Right forelimb (tissue), 1 donor: ENCODE data around the gene TEAD3.

ENCODE experiments used
- DNase-seq: peaks from one replicate; pipeline ENCODE4 v3.0.0-alpha.2; 2018

Gene TEAD3

GRCh38 chr6:35474131-35474941, 22.5 kb downstream of the TEAD3 start:
- no peak for DNase-seq

GRCh38 chr6:35473850-35474130, 23.1 kb downstream of the TEAD3 start:
- DNase-seq = no peak

DNA sequence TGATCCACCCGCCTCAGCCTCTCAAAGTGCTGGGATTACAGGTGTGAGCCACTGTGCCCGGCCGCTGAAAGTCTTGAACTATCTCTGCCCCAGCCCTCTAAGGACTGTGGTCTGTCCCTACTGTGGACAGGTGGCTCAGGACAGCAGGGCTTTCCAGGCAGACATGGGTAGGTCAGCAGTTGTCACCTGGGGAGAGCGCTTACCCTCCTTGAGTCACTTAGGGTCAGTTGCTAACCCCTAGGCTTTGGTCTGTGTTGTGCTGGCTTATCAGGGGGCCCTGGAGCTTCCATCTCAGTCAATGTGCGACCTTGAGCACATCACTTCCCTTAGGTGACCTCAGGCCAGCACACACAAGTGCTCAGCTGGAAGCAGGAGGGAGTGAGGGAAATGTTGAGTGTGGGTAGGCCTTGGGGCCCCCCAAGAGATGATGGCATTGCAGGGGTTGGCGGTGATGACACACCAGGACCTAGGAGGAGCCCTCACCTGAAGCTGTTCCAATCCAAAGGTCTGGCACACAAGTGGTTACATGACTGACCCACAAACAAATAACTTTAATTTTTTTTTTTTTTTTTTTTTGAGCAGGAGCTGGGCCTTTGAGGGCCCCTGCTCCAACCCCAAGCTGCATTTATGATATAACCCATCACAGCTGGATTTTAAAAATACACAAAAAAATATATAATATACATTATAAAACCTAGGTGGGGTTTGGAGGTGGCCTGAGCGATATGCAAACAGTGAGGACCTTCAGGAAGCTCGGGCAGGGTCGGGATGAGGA, 23.6 kb downstream of the TEAD3 start:
- no peak for DNase-seq

DNA sequence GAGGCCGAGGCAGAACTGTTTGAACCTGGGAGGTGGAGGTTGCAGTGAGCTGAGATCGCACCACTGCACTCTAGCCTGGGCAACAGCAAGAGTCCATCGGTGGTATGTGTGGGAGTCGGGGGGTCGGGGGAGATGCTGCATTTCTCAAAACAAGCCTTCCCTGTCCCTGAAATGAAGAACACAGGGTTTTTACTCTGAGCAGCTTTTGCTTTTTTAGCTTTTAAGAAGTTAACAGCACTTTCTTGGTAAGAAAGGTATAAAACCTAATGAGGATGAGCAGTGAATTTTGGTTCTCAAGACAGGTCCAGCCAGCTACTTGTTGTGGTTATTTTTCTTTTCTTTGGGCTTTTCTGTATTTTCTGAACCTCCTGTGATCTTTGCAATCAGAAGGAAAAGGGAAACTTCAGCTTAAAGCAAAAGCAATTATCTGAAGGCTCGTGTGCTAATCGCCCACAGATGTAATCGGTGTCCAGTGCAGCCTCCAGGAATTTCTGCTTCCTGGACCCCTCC, 25.0 kb downstream of the TEAD3 start:
- DNase-seq = no peak

DNA sequence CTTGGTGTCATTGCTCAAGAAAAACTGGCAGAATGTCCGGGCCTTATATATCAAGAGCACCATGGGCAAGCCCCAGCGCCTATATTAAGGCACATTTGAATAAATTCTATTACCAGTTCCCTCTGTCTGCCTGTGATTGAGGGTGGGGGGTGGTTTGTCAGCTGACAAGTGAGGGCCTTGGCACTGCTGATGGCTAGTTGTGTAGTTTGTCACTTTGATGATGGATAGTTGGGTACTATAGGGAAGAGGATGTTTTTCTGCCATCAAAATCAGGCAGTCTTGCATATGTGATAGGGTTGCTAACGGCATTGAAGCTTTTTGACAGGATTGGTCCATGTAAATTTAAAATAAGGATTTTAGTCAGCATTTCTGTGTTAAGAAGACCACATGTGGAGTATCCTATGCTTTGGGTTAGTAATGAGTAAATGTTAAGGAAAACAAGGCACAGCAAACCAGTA, 26.2 kb downstream of the TEAD3 start:
- DNase-seq = no peak

- no peak for DNase-seq
These were observed 26.9 kb downstream of the TEAD3 start for GRCh38 chr6:35469751-35470662.

- DNase-seq = no peak
These were observed 27.7 kb downstream of the TEAD3 start for GRCh38 chr6:35468980-35469750.

GRCh38 chr6:35468181-35468979, 28.5 kb downstream of the TEAD3 start, which contains the start of gene RPL10A:
TSS of gene RPL10A (plus strand) at chr6:35468401. CDS start at chr6:35468435, 34 bp downstream.
- DNase-seq = peak; percentile 95

- no peak for DNase-seq
These were observed 31.2 kb downstream of the TEAD3 start for GRCh38 chr6:35465646-35466045.

DNA sequence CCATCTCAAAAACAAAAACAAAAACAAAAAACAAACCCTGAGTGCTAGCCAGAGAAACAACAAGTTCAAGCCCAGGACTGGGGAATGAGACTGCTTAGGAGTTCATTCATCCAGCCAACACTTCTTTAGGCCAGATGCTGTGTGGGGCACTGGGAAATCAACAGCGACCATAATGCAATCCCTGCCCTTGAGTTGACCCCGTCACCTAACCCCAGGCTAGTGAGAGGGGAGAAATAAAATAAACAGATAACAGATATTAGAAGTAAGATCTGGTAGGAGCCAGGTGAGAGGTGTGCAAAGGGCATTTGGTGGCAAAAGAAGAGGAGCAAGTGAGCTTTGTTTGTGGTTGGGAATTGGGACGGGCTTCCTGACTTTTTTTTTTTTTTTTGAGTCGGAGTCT, 33.6 kb downstream of the TEAD3 start:
- no peak for DNase-seq

- DNase-seq = no peak
These were observed 35.6 kb downstream of the TEAD3 start for GRCh38 chr6:35461270-35461669.

- DNase-seq = no peak
These were observed 39.0 kb downstream of the TEAD3 start for GRCh38 chr6:35457907-35458306.

- DNase-seq = no peak
These were observed 42.3 kb downstream of the TEAD3 start for GRCh38 chr6:35454391-35455110.

- no peak for DNase-seq
These were observed 43.6 kb downstream of the TEAD3 start for GRCh38 chr6:35453236-35453635.

DNA sequence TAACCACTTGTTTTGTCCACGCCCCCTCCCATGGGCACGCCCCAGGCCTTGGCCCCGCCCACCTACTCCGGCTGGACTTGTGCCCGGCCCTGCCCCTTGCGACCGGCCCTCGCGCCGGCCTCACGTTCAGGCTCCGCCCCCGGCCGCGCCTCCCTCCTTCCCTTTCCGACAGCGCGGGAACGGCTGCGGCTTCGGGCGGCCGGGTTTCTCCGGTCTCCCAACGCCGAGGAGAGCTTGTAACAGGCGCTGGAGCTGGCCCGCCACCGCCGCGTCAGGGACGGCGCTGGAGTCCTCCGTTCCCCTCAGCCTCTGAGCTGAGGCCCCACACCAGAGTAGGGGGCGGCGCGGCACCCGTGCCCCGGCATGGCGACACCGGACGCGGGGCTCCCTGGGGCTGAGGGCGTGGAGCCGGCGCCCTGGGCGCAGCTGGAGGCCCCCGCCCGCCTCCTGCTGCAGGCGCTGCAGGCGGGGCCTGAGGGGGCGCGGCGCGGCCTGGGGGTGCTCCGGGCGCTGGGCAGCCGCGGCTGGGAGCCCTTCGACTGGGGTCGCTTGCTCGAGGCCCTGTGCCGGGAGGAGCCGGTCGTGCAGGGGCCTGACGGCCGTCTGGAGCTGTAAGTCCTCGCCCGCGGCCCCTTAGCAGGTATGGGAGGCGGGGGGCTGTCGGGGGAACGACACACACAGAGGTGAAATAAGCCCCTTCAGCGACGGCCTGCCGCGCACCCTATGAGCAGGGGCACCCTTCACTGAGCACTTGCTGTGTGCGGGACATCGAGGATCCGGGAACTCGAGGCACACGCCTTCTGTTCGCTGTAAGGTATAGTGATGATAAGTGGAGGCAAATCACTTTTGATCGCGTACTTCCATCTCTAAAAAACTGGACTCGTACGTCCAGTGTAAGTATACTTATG, 44.4 kb downstream of the TEAD3 start, which contains the start of gene FANCE:
Gene FANCE (plus strand): TSS at position 156 of the 908 bp plus-strand sequence. CDS start 208 bp downstream, at position 364.
- peak; percentile 99 for DNase-seq

DNA sequence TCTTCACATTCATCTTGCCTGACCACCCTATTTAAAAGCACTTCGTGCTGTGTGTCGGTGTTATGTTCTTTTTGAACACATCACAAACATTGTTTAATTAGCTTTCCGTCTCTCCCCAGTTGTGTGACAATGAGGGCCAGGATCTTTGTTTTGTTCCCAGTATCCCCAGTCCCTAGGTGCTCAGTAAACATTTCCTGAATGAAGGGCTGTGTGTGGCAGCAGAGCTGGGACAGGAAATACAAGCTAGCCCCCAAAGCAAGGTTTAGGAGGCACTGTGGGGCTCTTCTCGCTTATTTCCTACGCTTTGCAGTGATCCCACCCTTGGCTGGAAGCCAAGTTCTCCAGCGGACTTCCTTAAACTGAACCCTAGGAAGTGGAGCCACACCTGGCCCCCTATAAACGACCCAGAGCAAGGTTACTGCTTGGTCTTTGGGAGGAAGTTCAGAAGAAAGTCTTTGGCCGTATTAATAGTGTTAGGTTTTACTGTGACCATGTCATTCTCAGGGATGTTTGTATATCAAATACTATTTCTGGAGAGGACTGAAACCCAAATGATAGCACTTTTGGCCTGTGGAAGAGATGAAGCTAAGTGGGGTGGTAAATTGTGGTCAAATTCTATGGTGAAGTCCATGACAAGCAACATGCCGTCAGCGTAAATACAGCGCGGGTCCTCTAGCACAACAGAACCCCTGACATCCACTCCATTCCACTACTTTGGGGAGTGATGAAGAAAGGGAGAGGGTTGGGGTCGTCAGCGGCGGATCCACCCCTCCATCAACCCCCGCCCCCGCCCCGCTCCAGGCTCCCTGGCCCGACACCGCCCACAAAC, 45.3 kb downstream of the TEAD3 start:
- DNase-seq = no peak

GRCh38 chr6:35449287-35449881, 47.5 kb downstream of the TEAD3 start:
- no peak for DNase-seq

GRCh38 chr6:35448191-35448590, 48.7 kb downstream of the TEAD3 start:
- no peak for DNase-seq
